ENCODE results near the gene DCLRE1B. TPM values are rescaled to one million over a fixed set of nuclear protein-coding genes. Genes with fewer than 3 reads are reported as not detected.

Gene DCLRE1B
- total RNA-seq, 2 donors from 2014 or later: 5.4 to 7.0 TPM

GRCh38 chr1:113950908-113951307 lies 45.8 kb downstream of the DCLRE1B start:
- no peak for DNase-seq
- Mint-ChIP-seq H3K36me3 (ENCODE audit: low read depth) (no peaks in the 10 kb centered on the region), H3K27ac (peak overlapping the region; percentile 65), H3K4me1 (peaks cover 42% of the 10 kb centered on the region), H3K27me3 (no peaks in the 10 kb centered on the region), H3K4me3 (no peak overlapping the region)
- H3K9me3 ChIP-seq (ENCODE audit: control insufficient read depth, low read length, poor library complexity, severe bottlenecking): no peaks in the 10 kb centered on the region
- ATAC-seq: no peak

DNA sequence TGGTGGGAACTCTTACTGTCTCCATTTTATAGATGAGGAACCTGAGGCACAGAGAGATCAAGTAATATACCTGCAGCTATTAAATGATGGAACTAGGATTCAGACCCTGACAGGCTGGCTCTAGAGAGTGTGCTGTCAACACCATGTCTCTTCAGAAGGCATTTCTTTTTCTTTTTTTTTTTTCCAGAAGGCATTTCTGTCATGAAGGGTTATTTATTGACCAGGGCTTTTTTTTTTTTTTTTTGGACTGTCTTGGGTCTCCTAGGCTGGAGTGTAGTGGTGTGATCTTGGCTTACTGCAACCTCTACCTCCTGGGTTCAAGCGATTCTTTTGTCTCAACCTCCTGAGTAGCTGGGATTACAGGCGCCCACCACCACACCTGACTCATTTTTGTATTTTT lies 46.6 kb downstream of the DCLRE1B start:
- Mint-ChIP-seq H3K4me3 (no peak overlapping the region), H3K27me3 (no peaks in the 10 kb centered on the region), H3K4me1 (peaks cover 41% of the 10 kb centered on the region), H3K36me3 (ENCODE audit: low read depth) (peaks cover 2% of the 10 kb centered on the region), H3K27ac (peak overlapping the region; percentile 67)
- no peaks in the 10 kb centered on the region for H3K9me3 ChIP-seq (ENCODE audit: control insufficient read depth, low read length, poor library complexity, severe bottlenecking)
- DNase-seq: no peak
- ATAC-seq: no peak

GRCh38 chr1:113957984-113958383 lies 52.9 kb downstream of the DCLRE1B start:
- Mint-ChIP-seq H3K27ac (no peak overlapping the region), H3K27me3 (no peaks in the 10 kb centered on the region), H3K4me1 (peaks cover 19% of the 10 kb centered on the region), H3K4me3 (no peak overlapping the region), H3K36me3 (ENCODE audit: low read depth) (peaks cover 8% of the 10 kb centered on the region)
- DNase-seq (no peak), ATAC-seq (peak; percentile 25)
- no peaks in the 10 kb centered on the region for H3K9me3 ChIP-seq (ENCODE audit: control insufficient read depth, low read length, poor library complexity, severe bottlenecking)

- peak overlapping the region; percentile 43 for H3K4me3 Mint-ChIP-seq
- no peak for ATAC-seq
- peaks cover 11% of the 10 kb centered on the region for H3K36me3 Mint-ChIP-seq (ENCODE audit: low read depth)
- H3K4me1 Mint-ChIP-seq: peaks cover 23% of the 10 kb centered on the region
- no peaks in the 10 kb centered on the region for H3K27me3 Mint-ChIP-seq
- no peak for DNase-seq
- no peaks in the 10 kb centered on the region for H3K9me3 ChIP-seq (ENCODE audit: control insufficient read depth, low read length, poor library complexity, severe bottlenecking)
- peak overlapping the region; percentile 78 for H3K27ac Mint-ChIP-seq
Observed at GRCh38 chr1:113958691-113959090, 53.6 kb downstream of the DCLRE1B start.

DNA sequence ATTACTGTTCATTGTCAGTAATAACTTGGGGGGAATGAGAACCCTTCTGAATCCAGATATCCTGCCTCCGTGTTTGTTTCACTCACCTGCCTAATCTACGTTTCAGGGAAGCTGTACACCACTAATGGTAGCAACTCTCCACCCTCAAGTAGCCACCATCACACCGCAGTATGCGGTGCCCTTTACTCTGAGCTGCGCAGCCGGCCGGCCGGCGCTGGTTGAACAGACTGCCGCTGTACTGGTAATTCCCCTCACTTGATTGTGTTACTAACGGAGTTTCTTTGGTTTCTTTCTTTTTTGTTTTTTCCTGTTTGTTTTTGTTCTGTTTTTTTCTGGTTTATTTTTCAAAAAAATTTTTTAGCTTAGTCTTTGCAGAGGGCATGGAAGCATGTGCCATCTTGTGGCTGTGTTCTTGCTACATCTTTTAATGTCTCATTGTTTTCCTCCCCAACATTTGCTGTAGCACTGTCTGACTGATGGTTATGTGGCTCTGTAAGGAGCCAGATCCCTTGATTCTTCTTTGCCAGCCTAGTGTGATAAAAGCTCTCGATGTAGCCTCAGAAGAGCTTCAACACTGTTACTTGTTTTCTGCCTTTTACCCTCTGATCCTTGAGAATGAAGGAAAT lies 58.3 kb downstream of the DCLRE1B start:
- DNase-seq (no peak), ATAC-seq (peak; percentile 45)
- H3K27me3 Mint-ChIP-seq: no peaks in the 10 kb centered on the region

More for the DNA sequence above, 58.3 kb downstream of the DCLRE1B start:
- peak overlapping the region; percentile 85 for H3K27ac Mint-ChIP-seq
- H3K4me3 Mint-ChIP-seq: peak overlapping the region; percentile 25
- peaks cover 24% of the 10 kb centered on the region for H3K36me3 Mint-ChIP-seq (ENCODE audit: low read depth)
- peaks cover 18% of the 10 kb centered on the region for H3K4me1 Mint-ChIP-seq
- H3K9me3 ChIP-seq (ENCODE audit: control insufficient read depth, low read length, poor library complexity, severe bottlenecking): no peaks in the 10 kb centered on the region

Other genes starting within 250 kb of the DCLRE1B start
- 10 to 100 TPM; 14.7 to 17.9 TPM for gene PHTF1, start 145.8 kb upstream of the DCLRE1B start, total RNA-seq
- 10 to 100 TPM; 40.1 to 45.8 TPM for gene RSBN1, start 92.8 kb upstream of the DCLRE1B start, total RNA-seq
- gene PTPN22, start 33.6 kb upstream of the DCLRE1B start, total RNA-seq: 10 to 100 TPM; 40.8 to 42.6 TPM
- gene BCL2L15, start 17.7 kb upstream of the DCLRE1B start, total RNA-seq: 1 to 10 TPM; 1.4 to 1.5 TPM
- gene AP4B1, start 527 bp upstream of the DCLRE1B start, total RNA-seq: 10 to 100 TPM; 52.1 to 56.1 TPM
- gene HIPK1, start 24.0 kb downstream of the DCLRE1B start, total RNA-seq: 100 to 1,000 TPM; 228 to 253 TPM
- 1 to 10 TPM; 1.0 to 1.2 TPM for gene OLFML3, start 74.1 kb downstream of the DCLRE1B start, total RNA-seq
- gene SYT6, start 248.5 kb downstream of the DCLRE1B start, total RNA-seq: under 1 TPM in 1 of 2 donors, not detected in 1; 0.10 TPM

Data from T-helper 17 cell (primary cell).